Glutamatergic neuron (in vitro differentiated cells): ENCODE measurements around the gene KIF4B. TPM values are rescaled to one million over a fixed set of nuclear protein-coding genes. Genes with fewer than 3 reads are reported as not detected.

Source experiments
- DNase-seq: peaks from one replicate; pipeline ENCODE4 v3.0.0; 2022
- H3K27ac Mint-ChIP-seq: one replicate; pipeline ENCODE4 v1.8.0; 2020; ENCODE audit warnings: mild to moderate bottlenecking, mixed read lengths, inconsistent platforms; ENCODE audit not compliant: unreplicated experiment
- H3K27me3 Mint-ChIP-seq: one replicate; pipeline ENCODE4 v1.8.0; 2020; ENCODE audit warnings: mild to moderate bottlenecking, moderate library complexity, mixed read lengths, inconsistent platforms; ENCODE audit not compliant: unreplicated experiment
- H3K36me3 Mint-ChIP-seq: one replicate; pipeline ENCODE4 v1.8.0; 2020; ENCODE audit warnings: mild to moderate bottlenecking, mixed read lengths, inconsistent platforms; ENCODE audit not compliant: unreplicated experiment
- H3K4me1 Mint-ChIP-seq: one replicate; pipeline ENCODE4 v1.8.0; 2020; ENCODE audit warnings: mild to moderate bottlenecking, low read depth, mixed read lengths, inconsistent platforms; ENCODE audit not compliant: unreplicated experiment
- H3K4me3 Mint-ChIP-seq: one replicate; pipeline ENCODE4 v1.8.0; 2020; ENCODE audit warnings: mild to moderate bottlenecking, mixed read lengths, inconsistent platforms; ENCODE audit not compliant: unreplicated experiment
- H3K9me3 Mint-ChIP-seq: one replicate; pipeline ENCODE4 v1.8.0; 2020; ENCODE audit warnings: mild to moderate bottlenecking, moderate library complexity, mixed read lengths, inconsistent platforms; ENCODE audit not compliant: unreplicated experiment
- total RNA-seq: library from RNA; stranded (reverse); fragmentation: NEBNext Ultra II Directional; extraction: Animal tissue kit (Norgen Biotek cat#: 25700); gene quantifications from one replicate; pipeline ENCODE4 v1.2.1, GENCODE V29; 2021; ENCODE audit not compliant: unreplicated experiment
- TF ChIP-seq, protein P1 (sequence below): fragments of 200-600 bp; sonication (generic); IDR thresholded peaks from one replicate; pipeline ENCODE4 v1.5.0; 2021; ENCODE audit not compliant: partially characterized antibody, unreplicated experiment

The KIF4B gene
- total RNA-seq, 1 donor from 2014 or later, result not detected

- Mint-ChIP-seq H3K27ac (no peak overlapping the region), H3K27me3 (no peaks in the 10 kb centered on the region), H3K9me3 (no peaks in the 10 kb centered on the region), H3K4me1 (peaks cover 1% of the 10 kb centered on the region), H3K36me3 (no peaks in the 10 kb centered on the region), H3K4me3 (no peak overlapping the region)
- DNase-seq, result no peak
- TF ChIP-seq, protein P1, sequence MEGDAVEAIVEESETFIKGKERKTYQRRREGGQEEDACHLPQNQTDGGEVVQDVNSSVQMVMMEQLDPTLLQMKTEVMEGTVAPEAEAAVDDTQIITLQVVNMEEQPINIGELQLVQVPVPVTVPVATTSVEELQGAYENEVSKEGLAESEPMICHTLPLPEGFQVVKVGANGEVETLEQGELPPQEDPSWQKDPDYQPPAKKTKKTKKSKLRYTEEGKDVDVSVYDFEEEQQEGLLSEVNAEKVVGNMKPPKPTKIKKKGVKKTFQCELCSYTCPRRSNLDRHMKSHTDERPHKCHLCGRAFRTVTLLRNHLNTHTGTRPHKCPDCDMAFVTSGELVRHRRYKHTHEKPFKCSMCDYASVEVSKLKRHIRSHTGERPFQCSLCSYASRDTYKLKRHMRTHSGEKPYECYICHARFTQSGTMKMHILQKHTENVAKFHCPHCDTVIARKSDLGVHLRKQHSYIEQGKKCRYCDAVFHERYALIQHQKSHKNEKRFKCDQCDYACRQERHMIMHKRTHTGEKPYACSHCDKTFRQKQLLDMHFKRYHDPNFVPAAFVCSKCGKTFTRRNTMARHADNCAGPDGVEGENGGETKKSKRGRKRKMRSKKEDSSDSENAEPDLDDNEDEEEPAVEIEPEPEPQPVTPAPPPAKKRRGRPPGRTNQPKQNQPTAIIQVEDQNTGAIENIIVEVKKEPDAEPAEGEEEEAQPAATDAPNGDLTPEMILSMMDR, result no peak
Observed at GRCh38 chr5:154984946-154985516, 28.5 kb upstream of the KIF4B start.

DNA sequence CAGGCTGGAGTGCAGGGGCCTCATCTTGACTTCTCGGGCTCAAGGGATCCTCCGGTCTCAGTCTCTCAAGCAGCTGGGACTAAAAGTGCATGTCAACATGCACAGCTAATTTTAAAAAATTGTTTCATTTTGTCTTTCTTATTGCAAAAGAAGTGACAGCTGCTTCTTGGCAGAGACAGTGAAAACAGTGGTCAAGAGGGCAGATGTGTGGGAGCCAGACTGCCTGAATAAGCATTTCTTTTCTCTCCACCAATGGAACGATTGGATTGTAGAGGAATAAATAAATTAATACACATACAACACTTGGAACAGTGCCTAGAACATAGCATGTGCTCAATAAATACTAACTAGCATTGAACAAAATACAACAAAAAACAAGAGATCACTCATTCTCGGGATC lies 27.4 kb upstream of the KIF4B start:
- Mint-ChIP-seq H3K36me3 (no peaks in the 10 kb centered on the region), H3K4me1 (peaks cover 1% of the 10 kb centered on the region), H3K9me3 (no peaks in the 10 kb centered on the region), H3K27me3 (no peaks in the 10 kb centered on the region), H3K27ac (no peak overlapping the region), H3K4me3 (no peak overlapping the region)
- no peak for DNase-seq
- TF ChIP-seq, protein P1, result no peak

DNA sequence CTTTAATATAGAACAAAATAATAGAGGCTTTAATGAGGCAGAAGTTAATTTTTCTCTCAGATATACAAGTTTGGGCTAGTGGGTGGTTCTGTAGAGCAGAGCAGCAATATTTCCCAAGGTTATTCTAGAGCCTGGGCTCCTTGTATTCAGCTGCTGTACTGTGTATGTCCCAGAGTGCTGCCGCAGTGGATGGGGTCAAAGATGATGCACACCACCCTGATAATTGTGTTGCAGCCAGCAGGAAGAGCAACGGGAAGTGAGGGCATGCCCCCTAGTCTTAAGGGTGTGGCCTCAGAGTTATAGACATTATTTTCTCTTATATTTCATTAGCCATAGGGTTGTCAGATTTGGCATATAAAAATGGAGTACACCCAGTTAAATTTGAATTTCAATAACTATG lies 23.9 kb upstream of the KIF4B start:
- H3K4me1 Mint-ChIP-seq, result peaks cover 1% of the 10 kb centered on the region
- H3K36me3 Mint-ChIP-seq, result no peaks in the 10 kb centered on the region
- peaks cover 2% of the 10 kb centered on the region for H3K9me3 Mint-ChIP-seq

DNA sequence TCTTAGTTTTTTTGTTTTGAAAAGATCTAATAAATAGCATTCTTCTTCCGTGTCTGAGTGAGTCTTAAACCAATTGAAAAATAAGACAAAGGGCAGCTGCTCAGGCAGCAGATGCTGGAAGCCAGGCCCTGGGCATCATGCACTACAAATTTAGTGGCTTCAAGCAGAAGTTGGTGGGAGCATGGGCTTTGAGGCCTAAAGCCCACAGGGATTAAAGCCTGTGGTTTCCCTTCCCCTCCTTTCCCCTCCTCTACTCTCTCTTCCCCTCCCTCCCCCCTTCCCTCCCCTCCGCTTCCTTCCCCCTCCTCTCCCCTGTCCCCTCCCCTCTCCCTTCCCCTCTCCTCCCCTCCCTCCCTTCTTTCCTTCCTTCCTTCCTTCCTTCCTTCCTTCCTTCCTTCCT lies 20.1 kb upstream of the KIF4B start:
- Mint-ChIP-seq H3K4me1 (peaks cover 1% of the 10 kb centered on the region), H3K9me3 (peaks cover 3% of the 10 kb centered on the region), H3K27ac (no peak overlapping the region), H3K36me3 (no peaks in the 10 kb centered on the region), H3K27me3 (peaks cover 2% of the 10 kb centered on the region), H3K4me3 (no peak overlapping the region)
- no peak for DNase-seq
- TF ChIP-seq, protein P1, result no peak

More for the DNA sequence above, 23.9 kb upstream of the KIF4B start:
- TF ChIP-seq, protein P1, result no peak
- Mint-ChIP-seq H3K27me3 (peaks cover under 1% of the 10 kb centered on the region), H3K4me3 (no peak overlapping the region), H3K27ac (no peak overlapping the region)
- DNase-seq, result no peak

- Mint-ChIP-seq H3K36me3 (no peaks in the 10 kb centered on the region), H3K9me3 (peaks cover 4% of the 10 kb centered on the region), H3K27ac (no peak overlapping the region), H3K27me3 (peaks cover 2% of the 10 kb centered on the region), H3K4me3 (no peak overlapping the region), H3K4me1 (peaks cover 1% of the 10 kb centered on the region)
- peak; percentile 30 for DNase-seq
- TF ChIP-seq, protein P1, result peak; percentile 36
Observed at GRCh38 chr5:154995679-154996078, 17.9 kb upstream of the KIF4B start.
